ENCODE measurements around the gene ATP9A.
"Not testable (repeated sequence)": the region's sequence is repeated elsewhere in the genome, so short reads cannot be mapped to it uniquely, and the experiment has no call there.

The ATP9A gene, protein sequence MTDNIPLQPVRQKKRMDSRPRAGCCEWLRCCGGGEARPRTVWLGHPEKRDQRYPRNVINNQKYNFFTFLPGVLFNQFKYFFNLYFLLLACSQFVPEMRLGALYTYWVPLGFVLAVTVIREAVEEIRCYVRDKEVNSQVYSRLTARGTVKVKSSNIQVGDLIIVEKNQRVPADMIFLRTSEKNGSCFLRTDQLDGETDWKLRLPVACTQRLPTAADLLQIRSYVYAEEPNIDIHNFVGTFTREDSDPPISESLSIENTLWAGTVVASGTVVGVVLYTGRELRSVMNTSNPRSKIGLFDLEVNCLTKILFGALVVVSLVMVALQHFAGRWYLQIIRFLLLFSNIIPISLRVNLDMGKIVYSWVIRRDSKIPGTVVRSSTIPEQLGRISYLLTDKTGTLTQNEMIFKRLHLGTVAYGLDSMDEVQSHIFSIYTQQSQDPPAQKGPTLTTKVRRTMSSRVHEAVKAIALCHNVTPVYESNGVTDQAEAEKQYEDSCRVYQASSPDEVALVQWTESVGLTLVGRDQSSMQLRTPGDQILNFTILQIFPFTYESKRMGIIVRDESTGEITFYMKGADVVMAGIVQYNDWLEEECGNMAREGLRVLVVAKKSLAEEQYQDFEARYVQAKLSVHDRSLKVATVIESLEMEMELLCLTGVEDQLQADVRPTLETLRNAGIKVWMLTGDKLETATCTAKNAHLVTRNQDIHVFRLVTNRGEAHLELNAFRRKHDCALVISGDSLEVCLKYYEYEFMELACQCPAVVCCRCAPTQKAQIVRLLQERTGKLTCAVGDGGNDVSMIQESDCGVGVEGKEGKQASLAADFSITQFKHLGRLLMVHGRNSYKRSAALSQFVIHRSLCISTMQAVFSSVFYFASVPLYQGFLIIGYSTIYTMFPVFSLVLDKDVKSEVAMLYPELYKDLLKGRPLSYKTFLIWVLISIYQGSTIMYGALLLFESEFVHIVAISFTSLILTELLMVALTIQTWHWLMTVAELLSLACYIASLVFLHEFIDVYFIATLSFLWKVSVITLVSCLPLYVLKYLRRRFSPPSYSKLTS

DNA sequence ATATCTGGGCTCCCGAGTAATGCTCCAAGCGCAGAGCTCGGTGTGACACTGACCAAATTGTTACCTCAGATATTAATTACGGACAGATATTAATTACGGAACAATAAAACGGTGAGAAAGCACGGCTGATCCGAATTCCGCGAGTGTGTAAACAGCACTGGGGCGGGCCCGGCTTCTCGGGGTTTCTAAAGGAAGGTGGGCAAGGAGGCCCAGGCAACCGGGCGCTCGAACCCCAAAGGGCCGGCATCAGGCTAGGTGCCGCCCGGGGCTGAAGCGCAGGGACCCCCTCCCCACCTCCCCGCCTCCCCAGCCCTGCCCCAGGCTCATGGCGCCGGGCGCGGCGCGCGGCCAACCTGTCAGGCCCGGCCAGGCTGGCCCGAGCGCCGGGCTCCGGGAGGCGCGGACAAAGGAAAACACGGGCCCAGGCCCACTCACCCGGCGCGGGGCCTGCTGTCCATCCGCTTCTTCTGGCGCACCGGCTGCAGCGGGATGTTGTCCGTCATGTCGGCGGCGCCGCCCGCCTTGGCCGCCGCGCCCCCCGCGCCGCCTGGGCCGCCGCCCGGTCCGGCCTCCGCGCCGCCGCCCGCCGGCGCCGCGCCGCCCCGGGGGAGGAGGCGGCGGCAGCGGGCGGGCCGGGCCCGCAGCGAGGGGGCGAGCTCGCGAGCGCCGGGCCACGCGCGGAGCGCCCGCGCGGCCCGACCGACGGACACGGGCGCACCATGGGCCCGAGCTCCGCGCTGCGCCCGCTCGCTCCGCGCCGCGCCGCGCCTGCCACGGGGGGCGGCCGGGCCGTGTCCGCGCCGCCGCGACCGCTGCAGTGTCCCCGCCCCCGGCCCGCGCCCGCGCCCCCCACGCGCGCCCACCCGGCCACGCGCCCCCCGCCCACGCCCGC, at the start of gene ATP9A:
Gene ATP9A, minus strand, starts transcription at position 524 of the 892 bp plus-strand sequence. Its CDS starts 21 bp downstream, at position 503.
- no peak for ATAC-seq

DNA sequence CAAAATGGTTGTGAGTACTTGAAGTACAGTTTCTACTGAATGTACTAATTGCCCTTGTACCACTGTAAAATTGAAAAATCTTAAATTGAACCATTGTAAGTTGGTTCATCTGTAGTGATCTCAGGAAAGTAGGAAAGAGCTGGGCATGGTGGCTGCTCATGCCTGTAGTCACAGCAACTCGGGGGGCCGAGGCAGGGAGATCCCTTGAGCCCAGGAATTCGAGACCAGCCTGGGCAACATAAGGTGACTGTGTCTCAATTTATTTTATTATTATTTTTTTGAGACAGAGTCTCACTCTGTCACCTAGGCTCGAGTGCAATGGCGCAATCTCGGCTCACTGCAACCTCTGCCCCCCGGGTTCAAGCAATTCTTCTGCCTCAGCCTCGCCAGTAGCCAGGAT, 48.7 kb upstream of the ATP9A start:
- not testable (repeated sequence) for DNase-seq, ATAC-seq

More for the DNA sequence above, at the start of gene ATP9A:
- DNase-seq = peak; percentile 9

DNA sequence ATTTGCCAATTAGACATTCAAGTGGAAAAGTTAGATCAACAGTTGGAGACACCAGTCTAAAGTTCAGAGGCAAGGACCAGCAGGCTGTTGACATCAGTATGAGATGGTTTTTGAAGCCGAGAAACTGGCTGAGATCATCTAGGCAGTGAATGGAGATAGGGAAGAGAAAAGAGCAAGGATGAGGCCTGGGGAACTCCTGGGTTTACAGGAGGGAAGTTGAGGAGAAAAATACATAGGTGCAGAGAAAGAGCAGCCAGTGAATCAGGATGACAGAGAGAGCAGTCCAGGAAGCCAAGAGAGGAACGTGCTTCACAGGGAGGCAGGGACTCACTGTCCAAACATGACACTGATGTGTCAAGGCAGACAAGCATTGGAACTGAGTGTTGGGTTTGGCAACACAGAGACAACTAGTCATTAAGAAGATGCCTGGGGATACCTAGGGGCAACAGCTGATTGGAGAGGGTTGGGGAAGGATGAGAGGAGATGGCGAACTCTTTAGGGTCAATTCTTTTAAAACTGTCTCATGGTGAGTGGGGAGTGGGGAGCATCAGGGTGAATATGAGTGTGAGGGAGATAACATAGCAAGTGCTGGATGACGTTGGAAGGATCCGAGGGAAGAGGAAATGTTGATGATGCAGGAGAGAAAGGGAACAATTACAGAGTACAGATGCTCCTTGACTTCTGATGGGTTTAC, 47.3 kb upstream of the ATP9A start:
- ATAC-seq = no peak
- no peak for DNase-seq

DNA sequence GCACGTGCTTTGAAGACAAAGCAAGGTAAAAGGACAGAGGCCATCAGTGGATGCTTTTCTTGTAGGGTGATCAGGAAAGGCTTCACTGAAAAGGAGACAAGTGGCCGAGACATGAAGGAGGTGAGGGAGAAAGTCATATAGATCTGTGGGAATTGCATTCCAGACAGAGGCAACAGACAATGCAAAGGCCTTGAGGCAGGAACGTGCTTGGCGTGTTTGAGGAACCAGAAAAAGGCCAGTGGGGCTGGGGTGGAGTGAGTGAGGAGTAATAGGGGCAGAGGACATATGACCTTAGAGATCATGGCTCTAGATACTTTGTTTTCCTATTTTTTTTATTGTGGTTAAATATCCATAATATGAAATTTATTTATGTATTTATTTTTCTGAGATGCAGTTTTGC, 44.7 kb upstream of the ATP9A start:
- no peak for ATAC-seq
- no peak for DNase-seq

DNA sequence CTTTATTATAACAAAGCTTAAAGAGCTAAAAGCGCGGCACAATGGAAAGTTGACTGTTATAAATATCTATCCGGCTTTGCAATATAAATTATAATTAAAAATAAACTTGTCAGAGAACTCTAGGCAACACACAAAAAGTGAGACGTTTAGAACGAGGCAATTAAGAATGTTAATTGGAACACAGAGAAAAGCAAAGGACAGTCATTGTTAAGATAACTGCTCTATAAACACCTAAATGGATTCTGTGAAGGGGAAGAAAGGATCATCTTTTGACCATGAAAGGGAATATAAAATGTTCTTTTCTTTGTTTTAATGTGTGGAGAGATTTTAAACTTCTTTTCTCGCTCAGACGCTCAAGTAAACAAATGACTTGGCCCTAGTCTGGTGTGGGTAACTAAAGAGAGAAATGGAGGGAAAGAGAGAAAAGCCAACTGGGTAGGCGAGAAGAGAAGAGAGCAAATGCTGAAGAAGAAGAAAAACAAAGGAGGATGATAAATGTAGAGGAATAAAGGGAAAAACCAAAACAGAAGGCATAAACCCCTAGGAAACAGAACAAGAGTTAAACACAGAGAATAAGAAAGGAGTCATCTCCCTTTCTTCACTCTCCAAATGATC, 43.4 kb upstream of the ATP9A start:
- no peak for ATAC-seq
- DNase-seq = no peak

DNA sequence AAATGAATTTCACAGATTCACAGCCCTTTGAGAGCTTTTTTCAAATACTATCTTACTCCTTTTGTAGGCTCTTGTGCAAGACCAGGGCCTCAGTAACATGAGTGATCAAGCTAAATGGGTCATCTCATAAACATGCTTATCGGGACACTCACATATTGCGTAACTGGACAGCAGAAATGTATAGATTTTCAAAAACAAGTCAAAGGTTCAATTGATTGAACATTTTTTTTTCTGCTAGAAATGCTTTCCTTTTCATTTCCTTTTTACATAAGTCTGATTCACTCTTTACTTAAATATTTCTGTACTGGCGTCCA, 42.8 kb upstream of the ATP9A start:
- DNase-seq (no peak), ATAC-seq (no peak)

DNA sequence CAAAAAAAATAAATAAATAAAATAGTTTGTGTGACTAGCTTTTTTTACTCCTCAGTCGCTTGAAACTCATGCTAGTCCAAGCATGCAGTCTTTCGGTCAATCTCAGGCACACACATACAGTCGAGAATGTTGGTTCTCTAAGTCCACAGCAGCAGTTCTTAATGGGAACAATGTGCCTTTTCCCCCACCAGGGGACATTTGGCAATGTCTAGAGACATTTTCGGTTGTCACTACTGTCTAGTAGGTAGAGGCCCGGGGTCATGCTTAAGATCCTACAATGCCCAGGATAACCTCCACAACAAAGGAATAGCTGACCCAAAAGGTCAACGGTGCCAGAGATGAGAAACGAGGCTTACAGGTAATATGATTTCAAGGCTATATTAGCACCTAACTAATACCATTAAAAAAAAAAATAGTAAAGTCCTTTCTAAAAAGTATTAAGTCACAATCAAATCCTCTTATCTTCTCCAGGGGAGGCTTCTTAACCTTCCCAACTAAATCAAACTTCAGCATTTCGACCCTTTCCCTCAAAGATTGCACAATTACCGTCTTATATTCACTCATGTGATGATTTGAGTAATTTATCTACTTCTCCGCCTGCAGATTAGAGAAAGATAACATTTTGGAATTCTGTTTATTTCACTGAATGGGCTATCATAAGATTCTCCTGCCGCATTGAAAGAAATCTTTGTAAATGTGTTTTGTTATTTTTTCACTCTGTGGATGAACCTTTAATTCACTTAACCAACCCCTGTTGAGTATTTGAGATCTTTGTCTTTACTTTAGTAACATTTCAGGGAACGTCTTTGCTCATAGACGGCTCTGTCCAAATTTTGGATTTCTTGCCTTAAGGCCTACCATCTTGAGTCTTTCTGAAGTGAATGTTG, 42.2 kb upstream of the ATP9A start:
- DNase-seq (no peak), ATAC-seq (no peak)

DNA sequence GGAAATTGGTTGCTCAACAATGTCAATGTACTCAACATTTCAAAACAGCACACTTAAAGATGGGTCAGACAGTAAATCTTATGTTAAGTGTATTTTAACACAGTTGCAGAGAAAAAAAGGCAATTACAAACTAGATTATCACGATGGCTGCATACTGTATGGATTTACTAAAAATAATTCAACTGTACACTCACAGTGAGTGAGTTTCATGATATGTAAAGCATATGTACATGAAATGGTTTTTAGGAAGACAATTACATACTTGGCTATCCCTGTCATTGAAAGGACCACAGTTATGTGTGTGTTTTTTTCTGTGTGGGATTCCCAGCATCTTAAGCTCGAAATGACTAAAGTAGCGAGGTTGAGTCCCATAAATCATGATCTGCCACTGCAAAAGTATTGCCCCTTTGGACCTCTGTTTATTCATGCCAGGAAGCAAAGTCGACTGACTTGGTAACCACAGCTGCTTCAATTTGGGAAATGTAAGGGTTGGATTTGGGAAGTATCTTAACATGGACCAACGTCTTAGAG, 39.6 kb upstream of the ATP9A start:
- ATAC-seq (no peak), DNase-seq (no peak)

DNA sequence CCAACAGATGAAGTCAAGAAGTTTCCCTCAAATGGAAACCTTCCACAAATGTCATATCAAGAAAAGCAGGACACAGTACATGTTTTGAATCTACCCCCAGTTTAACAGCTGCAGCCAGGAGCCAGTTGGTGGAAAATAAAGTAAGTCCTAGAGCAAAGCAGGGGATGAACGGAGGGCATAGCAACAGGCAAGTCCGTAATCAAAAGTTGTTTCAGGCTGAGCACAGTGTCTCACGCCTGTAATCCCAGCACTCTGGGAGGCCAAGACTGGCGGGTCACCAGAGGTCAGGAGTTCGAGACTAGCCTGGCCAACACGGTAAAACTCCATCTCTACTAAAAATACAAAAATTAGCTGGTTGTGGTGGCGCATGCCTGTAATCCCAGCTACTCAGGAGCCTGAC, 36.6 kb upstream of the ATP9A start:
- DNase-seq (no peak), ATAC-seq (no peak)

DNA sequence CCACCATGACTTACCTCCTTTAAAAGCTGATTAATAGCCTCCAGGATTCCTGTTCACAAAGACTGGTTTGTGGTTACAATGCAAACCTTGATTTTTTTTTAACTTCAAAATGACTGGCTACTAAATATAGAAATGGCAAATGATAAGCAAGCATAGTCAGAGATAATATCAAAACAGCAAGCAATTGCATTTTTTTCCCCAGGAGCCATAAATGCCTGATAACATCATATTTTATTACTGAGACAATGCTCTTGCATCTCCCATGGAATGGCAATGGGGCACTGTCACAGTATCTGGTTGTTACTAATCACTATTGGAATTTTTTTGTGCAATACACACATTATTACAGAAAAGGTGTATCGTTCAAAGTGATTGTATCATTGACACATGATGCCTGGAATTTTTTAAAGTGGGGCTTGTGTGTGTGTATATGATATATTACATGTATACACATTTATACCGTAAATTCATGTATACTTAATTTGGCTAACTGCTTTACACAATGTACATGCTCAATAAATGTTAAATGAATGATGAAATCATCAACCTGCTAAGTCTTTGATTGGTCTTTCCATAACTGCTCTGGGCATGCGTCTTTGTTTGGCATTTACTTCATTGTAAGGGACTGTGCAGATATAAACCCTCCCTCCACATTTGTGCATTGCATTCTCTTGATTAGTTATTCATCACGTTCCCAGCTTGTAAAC, 35.1 kb upstream of the ATP9A start:
- DNase-seq (no peak), ATAC-seq (no peak)

DNA sequence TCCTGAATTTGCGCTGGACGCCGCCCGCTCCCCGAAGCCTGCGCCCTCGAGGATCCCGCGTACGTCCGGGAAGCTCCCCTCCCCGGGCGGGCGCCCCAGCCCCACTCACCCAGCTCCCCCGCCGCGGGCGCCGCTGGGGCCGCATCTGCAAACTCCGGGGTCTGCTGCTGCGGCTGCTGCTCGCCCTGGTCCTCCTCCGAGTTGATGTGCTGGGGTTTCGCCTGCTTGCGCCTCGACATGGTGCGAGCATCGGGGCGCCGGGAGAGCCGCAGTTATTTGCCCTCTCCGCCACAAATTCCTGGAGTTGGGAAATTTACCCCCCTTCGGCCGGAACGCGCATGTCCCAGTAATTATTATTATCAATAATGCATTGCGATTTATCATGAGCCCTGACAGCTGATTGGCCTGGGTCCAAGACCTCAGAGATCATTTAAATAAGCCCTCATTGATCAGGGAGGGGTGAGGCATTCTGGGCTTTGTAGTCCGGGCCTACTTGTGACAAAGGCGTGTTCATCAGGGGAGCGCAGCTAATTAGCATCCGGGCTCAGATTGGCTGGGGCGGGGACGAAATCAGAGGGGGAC, 34.1 kb upstream of the ATP9A start, which contains the start of gene SALL4:
Gene SALL4, minus strand, starts transcription at position 352 of the 582 bp plus-strand sequence. Its CDS starts 113 bp downstream, at position 239.
- ATAC-seq = no peak
- DNase-seq = no peak

DNA sequence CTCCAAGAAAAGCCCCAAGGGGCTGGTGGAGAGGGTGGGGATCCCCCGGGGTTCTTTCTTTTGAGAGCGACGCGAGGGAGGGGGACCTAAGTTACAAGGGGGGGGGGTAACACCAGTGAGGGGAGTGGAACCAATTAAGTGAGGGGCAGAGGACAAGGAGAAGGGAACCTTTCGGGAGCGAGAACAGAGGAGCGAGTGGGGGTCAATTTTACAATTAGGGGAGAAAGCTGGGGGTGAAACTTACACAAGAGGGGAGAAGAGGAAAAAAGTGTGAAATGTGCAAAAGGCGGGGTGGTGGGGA, 33.6 kb upstream of the ATP9A start:
- DNase-seq = no peak
- ATAC-seq = no peak

DNA sequence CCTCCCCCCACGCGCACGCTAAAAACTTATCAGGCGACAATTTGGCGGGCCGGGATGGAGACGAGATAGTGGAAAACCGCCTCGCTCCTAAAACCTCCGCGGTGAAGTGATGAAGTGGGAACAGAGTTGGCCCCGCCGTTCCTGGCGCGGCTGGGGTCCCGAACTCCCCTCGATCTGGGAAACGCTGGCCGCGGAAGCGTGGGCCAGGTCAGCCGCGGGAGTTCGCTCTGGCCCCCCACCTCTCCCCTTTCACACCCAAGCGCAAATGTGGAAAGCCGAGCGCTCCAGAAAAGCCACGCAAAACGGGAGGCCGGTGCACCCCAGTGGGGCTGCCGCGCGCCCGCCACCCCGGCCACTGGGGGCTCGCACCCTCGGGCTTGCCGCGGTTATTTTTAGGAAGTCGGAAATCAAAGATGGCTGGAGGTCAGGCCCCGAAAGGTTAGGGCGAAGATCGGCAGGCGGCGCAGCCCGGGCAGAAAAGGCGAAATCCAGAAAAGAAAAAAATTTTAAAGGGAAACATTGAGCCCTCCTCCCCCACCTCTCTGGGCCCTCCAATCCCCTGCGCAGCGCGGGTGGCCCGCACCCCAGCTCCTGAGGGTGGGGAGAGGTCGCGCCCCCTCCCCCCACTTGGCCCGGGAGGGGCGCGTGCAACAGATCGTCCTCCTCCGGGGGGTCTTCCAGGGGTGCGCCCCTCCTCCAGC, 33.1 kb upstream of the ATP9A start:
- DNase-seq (peak; percentile 25), ATAC-seq (no peak)

DNA sequence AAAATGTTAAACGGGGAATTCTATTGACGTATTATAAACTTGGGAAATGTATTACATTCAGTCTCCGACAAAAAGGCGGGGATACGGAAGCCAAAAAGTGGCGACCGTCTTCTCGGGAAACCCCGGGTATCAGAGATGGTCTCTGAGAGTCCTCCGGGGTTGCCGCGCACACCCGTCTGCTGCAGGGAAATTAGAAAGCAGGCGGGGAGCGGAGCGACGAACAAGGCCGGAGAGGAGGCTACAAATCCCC, 32.6 kb upstream of the ATP9A start:
- no peak for ATAC-seq
- DNase-seq = peak; percentile 26

DNA sequence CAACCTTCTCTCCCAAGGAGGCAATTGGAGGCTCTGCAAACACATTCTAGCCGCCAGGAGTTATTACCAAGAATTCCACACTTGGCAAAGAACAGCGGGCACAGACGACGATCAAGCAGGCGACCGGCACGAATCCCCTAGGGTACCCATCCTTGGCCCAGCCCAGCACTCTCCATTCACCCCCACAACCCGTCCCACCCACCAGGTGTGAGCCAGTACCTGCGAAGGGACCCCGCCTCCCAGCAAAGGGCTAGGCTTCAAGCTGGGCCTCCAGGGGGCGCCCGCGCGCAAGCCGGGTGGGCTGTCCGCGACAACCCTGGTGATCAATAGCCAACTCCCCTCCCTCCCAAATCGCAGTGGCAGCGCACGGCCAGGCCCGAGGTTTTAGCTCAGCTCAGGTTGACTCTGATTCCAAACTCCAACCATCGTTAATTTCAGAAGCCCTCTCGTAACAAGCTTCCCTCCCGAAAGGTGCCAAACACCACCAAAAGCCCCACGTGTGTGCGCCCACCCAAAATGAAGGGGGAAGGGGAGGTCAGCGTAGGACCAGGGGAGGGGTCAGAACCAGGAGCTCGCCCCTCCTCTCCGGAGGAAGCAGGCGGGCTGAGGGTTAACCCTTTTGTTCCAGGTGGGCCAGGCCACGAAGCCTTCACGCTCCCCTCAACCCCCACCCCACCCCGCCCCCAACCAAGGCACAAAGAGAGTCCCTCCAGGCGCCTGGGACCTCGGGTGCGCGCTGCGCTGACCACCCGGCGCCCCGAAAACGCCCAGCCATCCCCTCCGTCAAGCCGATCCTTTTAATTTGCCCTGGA, 32.1 kb upstream of the ATP9A start:
- peak; percentile 86 for DNase-seq
- peak; percentile 76 for ATAC-seq

DNA sequence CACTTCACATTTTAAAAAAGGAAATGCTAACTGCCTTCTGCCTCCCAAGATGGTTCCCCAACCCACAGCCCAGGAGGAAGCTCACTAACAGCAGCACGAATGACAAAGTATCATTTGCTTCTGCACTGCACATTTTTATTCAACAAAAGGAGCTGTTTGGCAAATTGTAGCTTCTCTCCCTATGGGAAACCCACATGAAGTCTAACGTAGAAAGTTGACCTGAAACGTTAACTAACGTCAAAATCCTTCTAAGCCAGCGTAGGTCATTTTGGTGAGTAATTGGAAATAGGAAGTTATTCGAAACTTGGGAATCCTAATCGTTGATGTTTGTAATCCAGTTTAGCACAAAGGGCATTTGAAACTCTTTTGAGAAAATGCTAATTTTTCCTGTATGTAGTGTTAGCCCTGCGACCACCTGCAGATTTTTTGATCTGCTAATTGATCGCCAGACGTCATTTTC, 31.2 kb upstream of the ATP9A start:
- DNase-seq = no peak
- ATAC-seq = no peak

DNA sequence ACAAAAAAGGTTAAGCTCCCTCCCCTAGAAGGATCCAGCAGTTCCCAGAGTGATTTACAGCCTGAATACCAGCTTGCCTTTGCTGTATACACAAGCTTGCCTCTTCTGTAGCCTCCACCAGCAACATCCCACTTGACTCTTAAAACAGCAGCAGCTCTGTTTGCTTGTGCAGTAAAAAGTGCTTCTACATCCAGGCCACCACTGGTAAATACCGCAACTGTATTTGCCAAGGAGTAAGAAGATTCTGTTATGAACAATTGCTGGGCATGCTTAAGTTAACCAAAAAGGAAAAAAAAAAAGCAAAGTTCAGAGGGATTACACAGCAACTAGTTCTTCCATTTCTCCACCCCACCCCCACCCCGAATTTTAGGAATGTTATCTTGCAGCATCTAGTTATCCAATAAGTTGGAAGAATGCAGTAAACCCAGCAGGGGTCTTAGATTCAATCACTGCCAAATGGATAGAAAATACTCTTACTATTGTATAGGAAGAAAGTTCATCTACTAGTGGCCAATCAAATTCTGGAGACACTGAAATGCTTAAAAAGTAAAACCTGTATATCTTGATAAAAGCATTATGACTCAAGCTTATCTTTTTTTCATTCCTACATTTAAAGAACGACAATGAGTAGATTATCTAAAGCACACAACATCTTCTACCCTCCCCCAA, 29.3 kb upstream of the ATP9A start:
- DNase-seq = no peak
- ATAC-seq = no peak

Measured in stimulated activated naive CD8-positive, alpha-beta T cell treated with anti-CD3 and anti-CD28 coated beads, Interleukin-15, Interleukin-2, amounts not matched to agents 100 U/mL and 50 U/mL, for 24 hours (primary cell).